ENCODE data around the gene CRYBB1.

- TF ChIP-seq, protein P1, sequence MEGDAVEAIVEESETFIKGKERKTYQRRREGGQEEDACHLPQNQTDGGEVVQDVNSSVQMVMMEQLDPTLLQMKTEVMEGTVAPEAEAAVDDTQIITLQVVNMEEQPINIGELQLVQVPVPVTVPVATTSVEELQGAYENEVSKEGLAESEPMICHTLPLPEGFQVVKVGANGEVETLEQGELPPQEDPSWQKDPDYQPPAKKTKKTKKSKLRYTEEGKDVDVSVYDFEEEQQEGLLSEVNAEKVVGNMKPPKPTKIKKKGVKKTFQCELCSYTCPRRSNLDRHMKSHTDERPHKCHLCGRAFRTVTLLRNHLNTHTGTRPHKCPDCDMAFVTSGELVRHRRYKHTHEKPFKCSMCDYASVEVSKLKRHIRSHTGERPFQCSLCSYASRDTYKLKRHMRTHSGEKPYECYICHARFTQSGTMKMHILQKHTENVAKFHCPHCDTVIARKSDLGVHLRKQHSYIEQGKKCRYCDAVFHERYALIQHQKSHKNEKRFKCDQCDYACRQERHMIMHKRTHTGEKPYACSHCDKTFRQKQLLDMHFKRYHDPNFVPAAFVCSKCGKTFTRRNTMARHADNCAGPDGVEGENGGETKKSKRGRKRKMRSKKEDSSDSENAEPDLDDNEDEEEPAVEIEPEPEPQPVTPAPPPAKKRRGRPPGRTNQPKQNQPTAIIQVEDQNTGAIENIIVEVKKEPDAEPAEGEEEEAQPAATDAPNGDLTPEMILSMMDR (IDR thresholded peaks at IDR 0.05), result no peak
- TF ChIP-seq EP300 (IDR thresholded peaks at IDR 0.05) (no peak), POLR2A (IDR thresholded peaks at IDR 0.05) (no peak)
Measured at GRCh38 chr22:26561756-26562417, 55.9 kb downstream of the CRYBB1 start.
